ENCODE results near the gene CNPPD1.
"Not testable (repeated sequence)": the region's sequence is repeated elsewhere in the genome, so short reads cannot be mapped to it uniquely, and the experiment has no call there.

Gene CNPPD1

GRCh38 chr2:219207884-219208740 is 31.4 kb upstream of the CNPPD1 start:
- no peak for DNase-seq

GRCh38 chr2:219207134-219207883 is 30.6 kb upstream of the CNPPD1 start:
- no peak for DNase-seq

GRCh38 chr2:219206328-219207133 is 29.8 kb upstream of the CNPPD1 start, which contains the start of gene ZFAND2B:
ZFAND2B (plus strand) TSS chr2:219206782; CDS start chr2:219206988, 206 bp downstream.
- DNase-seq, result peak; percentile 95

- DNase-seq, result no peak
These were observed 29.2 kb upstream of the CNPPD1 start for GRCh38 chr2:219205981-219206327.

GRCh38 chr2:219205165-219205538 is 28.4 kb upstream of the CNPPD1 start:
- DNase-seq, result no peak

- no peak for DNase-seq
These were observed 27.9 kb upstream of the CNPPD1 start for GRCh38 chr2:219204425-219205164.

GRCh38 chr2:219201331-219201730 is 24.6 kb upstream of the CNPPD1 start:
- DNase-seq, result not testable (repeated sequence)

GRCh38 chr2:219200502-219201326 is 24.0 kb upstream of the CNPPD1 start:
- peak; percentile 41 for DNase-seq

GRCh38 chr2:219199470-219200211 is 22.9 kb upstream of the CNPPD1 start:
- no peak for DNase-seq

- DNase-seq, result no peak
These were observed 22.2 kb upstream of the CNPPD1 start for GRCh38 chr2:219198974-219199373.

- DNase-seq, result no peak
These were observed 20.7 kb upstream of the CNPPD1 start for GRCh38 chr2:219197388-219197787.

- DNase-seq, result no peak
These were observed 10.2 kb upstream of the CNPPD1 start for GRCh38 chr2:219186754-219187456.

- DNase-seq, result no peak
These were observed 7.4 kb upstream of the CNPPD1 start for GRCh38 chr2:219184121-219184520.

GRCh38 chr2:219183151-219183772 is 6.5 kb upstream of the CNPPD1 start:
- DNase-seq, result no peak

GRCh38 chr2:219182331-219183150 is 5.8 kb upstream of the CNPPD1 start:
- DNase-seq, result no peak

- DNase-seq, result no peak
These were observed 4.8 kb upstream of the CNPPD1 start for GRCh38 chr2:219181531-219181930.

GRCh38 chr2:219180961-219181360 is 4.2 kb upstream of the CNPPD1 start:
- no peak for DNase-seq

- DNase-seq, result no peak
These were observed 3.1 kb upstream of the CNPPD1 start for GRCh38 chr2:219179601-219180465.
